HCT116 (cell line): ENCODE measurements around the gene GLP2R. TPM values are rescaled to one million over a fixed set of nuclear protein-coding genes. Genes with fewer than 3 reads are reported as not detected.

ENCODE experiments used
- ATAC-seq: fragments of 200-7000 bp; cut with Tn5 transposase; 2 replicates; pipeline ENCODE4 v1.9.1; 2020; ENCODE audit warnings: mild to moderate bottlenecking, moderate library complexity
- BruUV-seq: library from RNA; stranded (reverse); fragments of 400-500 nt; replicated peaks from 2 replicates; lab custom pipeline; 2021; lab: Mats Ljungman, UMichigan
- CTCF ChIA-PET: fragments of 300-600 bp; sonication (Branson Sonifier 250); formaldehyde crosslinking; loops from one replicate; lab custom pipeline; 2021; ENCODE audit warnings: antibody characterized with exemption; lab: Charles Lee
- POLR2A ChIA-PET: fragments of 300-600, 350-600 bp; sonication (Branson Sonifier 250); formaldehyde crosslinking; loops from one replicate; lab custom pipeline; 2021; ENCODE audit warnings: antibody characterized with exemption; lab: Charles Lee
- RAD21 ChIA-PET, 2 experiments: fragments of 300-600 bp; sonication (Branson Sonifier 250); formaldehyde crosslinking; loops; one replicate each; lab custom pipeline; 2023; ENCODE audit warnings: low total read pairs in 2 of 2; ENCODE audit not compliant: uncharacterized antibody in 2 of 2, unreplicated experiment in 2 of 2, low non-redundant PET in 1 of 2; lab: Charles Lee
- DNase-seq: peaks from one replicate; pipeline ENCODE4 v3.0.0-alpha.2; 2010; ENCODE audit warnings: low read depth, low spot score
- H2AFZ ChIP-seq: fragments of 200-600 bp; shearing (Covaris generic), sonication (generic); 2 replicates; pipeline ENCODE4 v1.6.1; 2017; ENCODE audit warnings: low read depth, mixed run types, mixed read lengths, antibody characterized with exemption, low read length; ENCODE audit not compliant: poor library complexity, severe bottlenecking
- H3K27ac ChIP-seq: 2 replicates; pipeline ENCODE4 v1.5.1; 2012; ENCODE audit warnings: low read depth, low read length
- H3K27me3 ChIP-seq: fragments of 200-600 bp; sonication (generic); 2 replicates; pipeline ENCODE4 v1.6.1; 2016; ENCODE audit warnings: mixed run types, low read length, mixed read lengths; ENCODE audit not compliant: insufficient read depth
- H3K36me3 ChIP-seq, 2 experiments: fragments of 200-500 bp in 1 of 2; fragments of 200-600 bp in 1 of 2; sonication (Bioruptor generic) in 1 of 2; sonication (generic) in 1 of 2; 2 replicates each; pipeline versions ENCODE4 v1.5.1 to v1.6.1; 2014 to 2016; ENCODE audit warnings: low read length in 2 of 2, inconsistent platforms in 1 of 2, mixed read lengths in 1 of 2, mixed run types in 1 of 2; ENCODE audit not compliant: insufficient read depth in 2 of 2, control insufficient read depth in 1 of 2
- H3K4me1 ChIP-seq, 2 experiments: fragments of 200-600 bp in 1 of 2; sonication (generic) in 1 of 2; 2 replicates each; pipeline versions ENCODE4 v1.5.1 to v1.6.1; 2012 to 2017; ENCODE audit warnings: low read length in 2 of 2, inconsistent platforms in 1 of 2, mild to moderate bottlenecking in 1 of 2, mixed read lengths in 1 of 2, mixed run types in 1 of 2, moderate library complexity in 1 of 2; ENCODE audit not compliant: insufficient read depth in 2 of 2, control insufficient read depth in 1 of 2
- H3K4me2 ChIP-seq: fragments of 200-600 bp; sonication (generic); 2 replicates; pipeline ENCODE4 v1.6.1; 2017; ENCODE audit warnings: mixed run types, low read length, mixed read lengths
- H3K4me3 ChIP-seq, 2 experiments: fragments of 200-600 bp in 1 of 2; sonication (generic) in 1 of 2; replicated peaks in 1 of 2; 2 replicates each; pipeline ENCODE4 v1.5.1; 2011 to 2016; ENCODE audit warnings: low read length in 2 of 2, control low read depth in 1 of 2, low read depth in 1 of 2, mild to moderate bottlenecking in 1 of 2, mixed read lengths in 1 of 2, mixed run types in 1 of 2
- H3K79me2 ChIP-seq: fragments of 200-600 bp; sonication (generic); 2 replicates; pipeline ENCODE4 v1.6.1; 2017; ENCODE audit warnings: mild to moderate bottlenecking, mixed run types, low read length, moderate library complexity, mixed read lengths; ENCODE audit not compliant: insufficient read depth
- H3K9ac ChIP-seq: fragments of 200-600 bp; sonication (generic); 2 replicates; pipeline ENCODE4 v1.6.1; 2016; ENCODE audit warnings: low read length, mixed read lengths
- H3K9me2 ChIP-seq: fragments of 200-600 bp; sonication (generic), shearing (Covaris generic); 2 replicates; pipeline ENCODE4 v1.6.1; 2017; ENCODE audit warnings: mixed run types, mild to moderate bottlenecking, moderate library complexity; ENCODE audit not compliant: insufficient read depth
- H3K9me3 ChIP-seq, 2 experiments: fragments of 200-500 bp in 1 of 2; fragments of 200-600 bp in 1 of 2; sonication (Bioruptor generic) in 1 of 2; sonication (generic) in 1 of 2; 2 replicates each; pipeline ENCODE4 v1.6.1; 2014 to 2017; ENCODE audit warnings: low read length in 2 of 2, mixed read lengths in 2 of 2, inconsistent platforms in 1 of 2, low read depth in 1 of 2, mild to moderate bottlenecking in 1 of 2, mixed run types in 1 of 2, moderate library complexity in 1 of 2; ENCODE audit not compliant: control insufficient read depth in 1 of 2, insufficient read depth in 1 of 2
- H4K20me1 ChIP-seq: fragments of 200-600 bp; sonication (generic), shearing (Covaris generic); 2 replicates; pipeline ENCODE4 v1.6.1; 2017; ENCODE audit warnings: mixed run types, mild to moderate bottlenecking, moderate library complexity; ENCODE audit not compliant: insufficient read depth
- ATF3 ChIP-seq: IDR thresholded peaks from 2 replicates; pipeline ENCODE4 v1.6.1; 2012
- CBX3 ChIP-seq: IDR thresholded peaks from 2 replicates; pipeline ENCODE4 v1.6.1; 2012; ENCODE audit warnings: low read depth
- CEBPB ChIP-seq: IDR thresholded peaks from 2 replicates; pipeline ENCODE4 v1.6.1; 2012; ENCODE audit warnings: low read depth
- CTCF ChIP-seq, 3 experiments: fragments of 200-600 bp in 1 of 3; sonication (generic) in 1 of 3; IDR thresholded peaks in 2 of 3; conservative IDR thresholded peaks in 1 of 3; 2 replicates each; pipeline ENCODE4 v1.5.1; 2012 to 2017; ENCODE audit warnings: low read depth in 2 of 3, low read length in 2 of 3, antibody characterized with exemption in 1 of 3, borderline replicate concordance in 1 of 3, control low read depth in 1 of 3, mild to moderate bottlenecking in 1 of 3, mixed read lengths in 1 of 3, mixed run types in 1 of 3, moderate library complexity in 1 of 3; ENCODE audit not compliant: insufficient read depth in 1 of 3
- EGR1 ChIP-seq: IDR thresholded peaks from 2 replicates; pipeline ENCODE4 v1.6.1; 2012; ENCODE audit warnings: low read depth
- EZH2phosphoT487 ChIP-seq: fragments of 200-600 bp; IDR thresholded peaks from 2 replicates; pipeline ENCODE4 v1.6.1; 2018; ENCODE audit warnings: antibody characterized with exemption, borderline replicate concordance
- FOSL1 ChIP-seq: IDR thresholded peaks from 2 replicates; pipeline ENCODE4 v1.6.1; 2012; ENCODE audit warnings: low read depth
- JUND ChIP-seq: IDR thresholded peaks from 2 replicates; pipeline ENCODE4 v1.6.1; 2012
- MAX ChIP-seq: IDR thresholded peaks from 2 replicates; pipeline ENCODE4 v1.6.1; 2012
- RAD21 ChIP-seq: IDR thresholded peaks from 2 replicates; pipeline ENCODE4 v1.6.1; 2012; ENCODE audit warnings: low read depth, mild to moderate bottlenecking
- SIN3A ChIP-seq: IDR thresholded peaks from 2 replicates; pipeline ENCODE4 v1.6.1; 2012; ENCODE audit warnings: low read depth
- SP1 ChIP-seq: IDR thresholded peaks from 2 replicates; pipeline ENCODE4 v1.6.1; 2012; ENCODE audit warnings: low read depth
- SRF ChIP-seq: IDR thresholded peaks from 2 replicates; pipeline ENCODE4 v1.6.1; 2012; ENCODE audit warnings: low read depth
- TCF7L2 ChIP-seq: IDR thresholded peaks from 2 replicates; pipeline ENCODE4 v1.7.0; 2011; ENCODE audit warnings: borderline replicate concordance, inconsistent platforms; ENCODE audit not compliant: insufficient read depth, insufficient read length; ENCODE audit errors: extremely low read depth
- YY1 ChIP-seq: IDR thresholded peaks from 2 replicates; pipeline ENCODE4 v1.6.1; 2011; ENCODE audit warnings: low read length, low read depth, moderate library complexity, mild to moderate bottlenecking; ENCODE audit not compliant: insufficient replicate concordance; ENCODE audit errors: extremely low read depth
- ZBTB33 ChIP-seq: IDR thresholded peaks from 2 replicates; pipeline ENCODE4 v1.6.1; 2011; ENCODE audit warnings: mild to moderate bottlenecking, low read length, moderate library complexity; ENCODE audit not compliant: insufficient replicate concordance; ENCODE audit errors: extremely low read depth
- ZFX ChIP-seq: fragments of 450-650 bp; IDR thresholded peaks from 2 replicates; pipeline ENCODE4 v1.6.1; 2017
- ZNF274 ChIP-seq: fragments of 200-500 bp; sonication (Bioruptor generic); IDR thresholded peaks from 2 replicates; pipeline ENCODE4 v1.6.1; 2014; ENCODE audit warnings: mild to moderate bottlenecking, low read depth, low read length, inconsistent platforms
- intact Hi-C: fragments of 100-400 bp; cut with micrococcal nuclease; formaldehyde crosslinking; loops from 2 replicates; pipeline ENCODE4 v1.10.0; 2022
- total RNA-seq: library from RNA; stranded (reverse); gene quantifications from one replicate; pipeline ENCODE4 v1.2.1, GENCODE V29; 2021; ENCODE audit not compliant: unreplicated experiment

GLP2R gene
- total RNA-seq, 1 experiment from 2014 or later: not detected

- TF ChIP-seq MAX: no peak
- TF ChIP-seq YY1: no peak
- no peak for TF ChIP-seq SIN3A
- no peak for TF ChIP-seq JUND
- no peak for TF ChIP-seq CTCF (IDR thresholded peaks at IDR 0.05 in 2 of 3, conservative IDR thresholded peaks at IDR 0.05 in 1 of 3; ENCODE audit: borderline replicate concordance in 1 of 3, insufficient read depth in 1 of 3, low read depth in 2 of 3, low read length in 2 of 3)
- TF ChIP-seq ZBTB33: no peak
- TF ChIP-seq FOSL1: no peak
- TF ChIP-seq CBX3: no peak
- TF ChIP-seq EZH2phosphoT487: no peak
- no peak for TF ChIP-seq ATF3
- no peak for TF ChIP-seq ZNF274
- TF ChIP-seq CEBPB: no peak
- no peak for TF ChIP-seq ZFX
- no peak for TF ChIP-seq RAD21
- no peak for TF ChIP-seq SRF
- TF ChIP-seq EGR1: no peak
- no peak for TF ChIP-seq SP1
- no peak for TF ChIP-seq TCF7L2
- Histone ChIP-seq H3K9me3 (no peaks in the 10 kb centered on the region), H3K4me2 (peak overlapping the region; percentile 30; the same call in 1 of the 2 replicates), H3K79me2 (no peaks in the 10 kb centered on the region), H4K20me1 (no peaks in the 10 kb centered on the region), H3K4me3 (no peak overlapping the region), H3K9me2 (no peaks in the 10 kb centered on the region), H3K36me3 (no peaks in the 10 kb centered on the region), H3K4me1 (peaks cover 3 to 12% of the 10 kb centered on the region in 2 experiments; a peak in 2 of 4 replicates), H3K27me3 (no peaks in the 10 kb centered on the region), H3K27ac (no peak overlapping the region), H2AFZ (peak overlapping the region; percentile 26), H3K9ac (no peak overlapping the region)
- POLR2A ChIA-PET: no interaction called here
- intact Hi-C loops: no loop called here
- ATAC-seq: peak; percentile 42
- CTCF ChIA-PET: no interaction called here
- no peak for DNase-seq
- RAD21 ChIA-PET: no interaction called here
- BruUV-seq: no TSS peak
These were observed 5.3 kb upstream of the GLP2R start for GRCh38 chr17:9820448-9820847.
